Spinal cord (tissue), 10 donors: ENCODE results near the gene HADHB. TPM values are rescaled to one million over a fixed set of nuclear protein-coding genes. Genes with fewer than 3 reads are reported as not detected.

Experiments used
- DNase-seq, 6 donors: peaks; one replicate each; pipeline versions ENCODE4 v3.0.0 to v3.0.0-alpha.2; 2013 to 2015; ENCODE audit warnings: low spot score in 6 of 6, low read depth in 4 of 6
- H3K27ac ChIP-seq: one replicate; pipeline ENCODE4 v1.5.1; 2013; ENCODE audit warnings: low read depth, low read length, control low read depth
- H3K27me3 ChIP-seq: one replicate; pipeline ENCODE4 v1.6.1; 2013; ENCODE audit warnings: low read length; ENCODE audit not compliant: control insufficient read depth, insufficient read depth
- H3K36me3 ChIP-seq: one replicate; pipeline ENCODE4 v1.6.1; 2013; ENCODE audit warnings: low read length; ENCODE audit not compliant: control insufficient read depth, insufficient read depth
- H3K4me1 ChIP-seq: one replicate; pipeline ENCODE4 v1.6.1; 2013; ENCODE audit warnings: low read length; ENCODE audit not compliant: control insufficient read depth, insufficient read depth
- H3K4me3 ChIP-seq: one replicate; pipeline ENCODE4 v1.5.1; 2013; ENCODE audit warnings: low read depth, low read length, control low read depth
- H3K9me3 ChIP-seq: one replicate; pipeline ENCODE4 v1.6.1; 2013; ENCODE audit warnings: low read length; ENCODE audit not compliant: control insufficient read depth, insufficient read depth
- WGBS: methylation state at CpG from one replicate; pipeline ENCODE4 v1.1.5; 2013; ENCODE audit warnings: missing lambda C conversion rate; ENCODE audit not compliant: insufficient coverage; 5-methylcytosine and 5-hydroxymethylcytosine counted together
- polyA plus RNA-seq, 2 donors: library from polyadenylated mRNA; unstranded; fragments of 120-200 nt; gene quantifications; one replicate each; pipeline ENCODE4 v1.2.1, GENCODE V29; 2013; ENCODE audit not compliant: insufficient read length in 2 of 2
- total RNA-seq, 2 donors: library from RNA; depleted of rRNA in 1 of 2; stranded (reverse); fragments of 120-200 nt in 1 of 2; fragments of >200 nt in 1 of 2; gene quantifications; one replicate each; pipeline versions ENCODE4 v1.2.3 to v1.2.4, GENCODE V29; 2013 to 2014
- donor health status: healthy.

Gene HADHB
- total and polyA plus RNA-seq, 4 donors: 81.7 to 106 (median 89.7) TPM

DNA sequence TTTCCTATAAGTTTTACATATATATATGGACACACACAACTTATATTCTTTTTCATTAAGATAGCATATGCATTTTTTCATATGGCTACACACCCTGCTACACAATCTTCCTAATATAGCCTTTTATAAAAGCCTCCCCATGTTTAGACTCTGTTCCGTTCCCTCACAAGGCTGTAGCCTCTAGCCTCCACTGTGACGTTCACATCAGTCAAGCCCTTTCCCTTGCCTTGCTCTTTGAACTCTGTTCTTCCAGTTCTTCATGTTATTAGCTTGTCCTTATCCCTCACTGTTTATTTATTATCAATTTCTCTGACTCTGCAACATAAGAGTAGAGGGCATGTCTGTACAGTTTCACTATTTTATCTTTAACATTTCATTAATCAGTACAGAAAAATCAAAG, 38.9 kb downstream of the HADHB start:
- Histone ChIP-seq H3K4me3 (no peak overlapping the region), H3K36me3 (peaks cover 34% of the 10 kb centered on the region), H3K27me3 (no peaks in the 10 kb centered on the region), H3K4me1 (no peaks in the 10 kb centered on the region), H3K9me3 (no peaks in the 10 kb centered on the region), H3K27ac (no peak overlapping the region)
- DNase-seq: no peak
- 92% methylated on average over 2 of the region's 2 CpGs for WGBS

DNA sequence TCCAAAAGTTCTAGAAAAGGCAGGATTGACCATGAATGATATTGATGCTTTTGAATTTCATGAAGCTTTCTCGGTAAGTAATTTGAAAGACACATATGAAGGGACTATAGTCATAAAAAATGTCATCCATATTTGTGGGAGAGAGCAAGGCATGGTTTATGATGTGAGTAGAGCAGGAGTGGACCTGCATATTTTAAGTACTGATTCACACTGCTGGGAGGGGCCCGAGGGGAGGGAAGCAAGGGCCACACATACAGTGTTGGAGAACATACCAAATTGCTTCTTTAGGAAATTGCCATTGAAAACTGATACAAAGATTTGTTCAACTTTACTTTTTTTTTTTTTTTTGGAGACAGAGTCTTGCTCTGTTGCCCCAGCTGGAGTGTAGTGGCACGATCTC, 39.4 kb downstream of the HADHB start:
- no peaks in the 10 kb centered on the region for H3K9me3 ChIP-seq
- DNase-seq: no peak
- H3K27ac ChIP-seq: no peak overlapping the region
- H3K27me3 ChIP-seq: no peaks in the 10 kb centered on the region
- no peaks in the 10 kb centered on the region for H3K4me1 ChIP-seq
- peaks cover 34% of the 10 kb centered on the region for H3K36me3 ChIP-seq
- H3K4me3 ChIP-seq: no peak overlapping the region
- WGBS: 100% methylated on average over 1 of the region's 3 CpGs

DNA sequence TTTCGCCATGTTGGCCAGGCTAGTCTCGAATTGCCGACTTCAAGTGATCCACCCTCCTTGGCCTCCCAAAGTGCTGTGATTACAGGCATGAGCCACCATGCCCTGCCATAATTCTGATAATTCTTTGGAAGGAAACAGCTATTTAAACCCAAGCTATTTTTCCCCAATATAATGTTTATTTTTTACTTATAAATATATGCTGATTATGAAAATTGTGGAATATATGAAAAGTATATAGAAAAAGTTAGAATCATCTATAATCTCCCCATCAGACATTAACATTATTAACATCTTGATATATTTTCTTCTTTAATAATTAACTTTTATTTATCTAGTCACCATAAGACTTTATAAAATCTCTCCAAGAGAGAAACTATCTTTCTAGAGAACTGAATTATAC, 41.2 kb downstream of the HADHB start:
- H3K9me3 ChIP-seq: no peaks in the 10 kb centered on the region
- WGBS: 100% methylated on average over 1 of the region's 3 CpGs
- no peak overlapping the region for H3K4me3 ChIP-seq
- no peaks in the 10 kb centered on the region for H3K27me3 ChIP-seq
- no peaks in the 10 kb centered on the region for H3K4me1 ChIP-seq
- no peak for DNase-seq
- peaks cover 29% of the 10 kb centered on the region for H3K36me3 ChIP-seq
- H3K27ac ChIP-seq: no peak overlapping the region

DNA sequence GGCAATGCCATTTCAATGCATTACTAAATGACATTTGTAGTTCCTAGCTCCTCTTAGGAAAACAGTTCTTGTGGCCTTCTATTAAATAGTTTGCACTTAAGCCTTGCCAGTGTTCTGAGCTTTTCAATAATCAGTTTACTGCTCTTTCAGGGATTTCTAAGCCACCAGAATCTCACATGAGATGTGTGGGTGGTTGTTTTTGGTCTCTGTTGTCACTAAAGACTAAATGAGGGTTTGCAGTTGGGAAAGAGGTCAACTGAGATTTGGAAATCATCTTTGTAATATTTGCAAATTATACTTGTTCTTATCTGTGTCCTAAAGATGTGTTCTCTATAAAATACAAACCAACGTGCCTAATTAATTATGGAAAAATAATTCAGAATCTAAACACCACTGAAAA, 45.3 kb downstream of the HADHB start:
- H3K9me3 ChIP-seq: no peaks in the 10 kb centered on the region
- no peaks in the 10 kb centered on the region for H3K4me1 ChIP-seq
- no peak overlapping the region for H3K4me3 ChIP-seq
- H3K27ac ChIP-seq: no peak overlapping the region
- no peak for DNase-seq
- no peaks in the 10 kb centered on the region for H3K27me3 ChIP-seq
- H3K36me3 ChIP-seq: peaks cover 13% of the 10 kb centered on the region
- no CpG with 5 or more reads among the region's 1 CpG for WGBS

DNA sequence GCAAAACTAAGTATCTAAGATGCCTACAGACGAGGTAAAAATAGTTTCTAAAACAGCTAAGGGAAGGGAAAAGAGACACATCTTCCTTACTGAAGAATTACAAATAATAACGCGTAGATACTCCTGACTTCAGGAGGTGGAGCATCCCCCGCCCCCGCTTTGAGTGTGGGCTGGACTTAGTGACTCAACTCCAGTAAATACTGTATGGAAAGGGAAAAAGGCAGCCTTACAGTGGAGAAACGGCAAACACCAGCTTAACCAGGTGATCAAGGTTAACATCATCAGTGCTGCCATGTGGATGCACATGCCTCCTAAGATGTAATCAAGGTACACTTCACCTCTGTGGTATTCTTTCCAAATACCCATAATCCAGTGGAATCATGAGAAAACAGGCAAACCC, 47.9 kb downstream of the HADHB start:
- no CpG with 5 or more reads among the region's 6 CpGs for WGBS
- Histone ChIP-seq H3K4me1 (no peaks in the 10 kb centered on the region), H3K9me3 (no peaks in the 10 kb centered on the region), H3K27ac (no peak overlapping the region), H3K27me3 (no peaks in the 10 kb centered on the region), H3K4me3 (no peak overlapping the region), H3K36me3 (peaks cover 5% of the 10 kb centered on the region)
- DNase-seq: no peak

DNA sequence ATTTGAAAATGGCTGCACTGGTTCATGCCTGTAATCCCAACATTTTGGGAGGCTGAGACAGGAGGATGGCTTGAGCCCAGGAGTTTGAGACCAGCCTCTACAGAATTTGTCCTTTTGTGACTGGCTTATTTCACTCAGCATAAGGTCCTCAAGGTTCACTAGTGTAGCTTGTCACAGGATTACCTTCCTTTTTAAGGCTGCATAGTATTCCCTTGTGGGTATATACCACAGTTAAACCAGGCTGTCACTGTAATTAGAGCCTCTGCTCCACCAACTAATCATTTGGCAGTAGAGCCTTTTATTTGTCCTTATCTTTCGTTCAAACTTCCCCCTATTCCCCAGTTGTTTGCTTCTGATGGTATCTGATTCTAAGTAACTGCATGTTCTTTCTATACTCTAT, 50.8 kb downstream of the HADHB start:
- Histone ChIP-seq H3K36me3 (no peaks in the 10 kb centered on the region), H3K4me3 (no peak overlapping the region), H3K27ac (no peak overlapping the region), H3K4me1 (peaks cover 14% of the 10 kb centered on the region), H3K9me3 (no peaks in the 10 kb centered on the region), H3K27me3 (peaks cover 3% of the 10 kb centered on the region)
- no CpG with 5 or more reads among the region's 1 CpG for WGBS
- DNase-seq: no peak

DNA sequence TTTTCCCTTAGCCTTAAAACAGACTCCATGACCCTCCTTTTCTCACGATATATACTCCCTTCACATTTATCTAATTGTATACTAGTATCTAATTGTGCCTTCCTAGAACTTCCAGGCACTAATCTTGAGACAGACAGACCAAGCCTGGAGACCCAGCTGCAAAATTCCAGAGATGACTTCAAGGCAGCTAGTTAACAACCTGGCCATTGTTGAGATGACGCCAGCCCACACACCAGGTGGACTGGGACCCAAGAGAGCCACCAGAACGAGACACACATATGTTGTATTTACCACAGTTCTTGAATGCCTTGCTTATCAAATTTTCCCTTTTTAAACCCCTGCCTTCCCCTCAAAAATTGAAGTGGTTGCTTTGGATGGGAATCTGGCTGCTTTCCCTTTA, 52.3 kb downstream of the HADHB start:
- Histone ChIP-seq H3K9me3 (no peaks in the 10 kb centered on the region), H3K4me1 (peaks cover 16% of the 10 kb centered on the region), H3K27me3 (peaks cover 3% of the 10 kb centered on the region), H3K4me3 (no peak overlapping the region), H3K36me3 (no peaks in the 10 kb centered on the region), H3K27ac (no peak overlapping the region)
- WGBS: 80% methylated on average over 2 of the region's 3 CpGs
- DNase-seq: no peak

DNA sequence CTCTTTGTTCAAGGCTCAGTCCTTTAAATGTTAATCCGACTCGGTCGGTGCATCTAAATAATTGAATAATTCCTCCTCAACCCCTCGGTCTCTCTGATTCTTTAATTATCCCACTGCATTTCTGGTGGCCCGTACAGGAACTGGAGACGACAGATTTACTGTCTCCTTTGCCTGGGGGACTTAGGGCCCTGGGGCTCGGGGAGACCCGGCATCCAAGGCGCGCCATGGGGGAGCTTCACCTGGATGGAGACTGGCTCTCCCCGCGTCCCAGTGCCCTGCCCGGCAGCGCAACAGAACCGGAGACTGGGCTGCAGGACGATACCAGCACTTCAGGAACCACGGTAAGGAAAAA, 53.5 kb downstream of the HADHB start:
- peak overlapping the region; percentile 86 for H3K27ac ChIP-seq
- H3K9me3 ChIP-seq: no peaks in the 10 kb centered on the region
- peaks cover 16% of the 10 kb centered on the region for H3K4me1 ChIP-seq
- peak in 2 of 6 donors; percentile 6 to 9 for DNase-seq
- H3K27me3 ChIP-seq: peaks cover 3% of the 10 kb centered on the region
- H3K4me3 ChIP-seq: peak overlapping the region; percentile 69
- H3K36me3 ChIP-seq: no peaks in the 10 kb centered on the region
- WGBS: 18% methylated on average over 17 of the region's 17 CpGs

DNA sequence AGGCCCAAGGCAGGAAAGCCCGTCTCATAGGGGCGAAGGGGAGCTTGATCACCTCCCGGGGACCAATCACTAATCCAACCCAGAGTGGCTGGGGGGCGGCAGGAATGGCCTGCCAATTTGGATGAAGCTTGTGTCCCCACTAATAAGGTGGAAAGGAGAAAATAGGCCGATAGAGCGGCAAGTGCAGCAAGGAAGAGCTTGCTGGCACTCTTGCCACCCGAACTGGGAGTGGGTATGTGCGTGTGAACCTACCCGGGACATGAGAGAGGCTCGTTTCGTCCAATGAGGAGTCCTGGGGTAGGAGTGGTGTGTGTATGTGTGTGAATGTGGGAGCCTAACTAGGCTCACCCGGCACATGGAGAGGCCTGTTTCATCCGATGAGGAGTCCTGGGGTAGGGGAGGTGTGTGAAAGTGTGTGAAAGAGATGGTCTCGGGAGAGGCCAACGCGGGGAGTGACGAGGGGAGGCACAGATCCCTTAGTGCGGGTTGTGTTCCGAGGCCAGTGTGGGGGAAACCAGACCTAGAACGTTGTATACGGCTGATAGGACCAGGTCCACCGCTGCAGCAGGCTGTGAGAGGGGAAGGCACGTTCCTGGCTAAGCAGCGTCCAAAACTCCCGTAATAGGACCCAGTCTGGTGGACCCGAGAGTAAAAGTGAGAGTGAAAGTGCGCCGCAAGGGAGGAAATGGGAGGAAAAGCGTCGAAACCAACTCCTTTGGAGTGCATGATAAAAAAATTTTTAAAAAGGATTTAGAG, 54.1 kb downstream of the HADHB start:
- Histone ChIP-seq H3K27ac (peak overlapping the region; percentile 86), H3K27me3 (peaks cover 3% of the 10 kb centered on the region), H3K4me1 (peaks cover 16% of the 10 kb centered on the region), H3K4me3 (peak overlapping the region; percentile 69), H3K36me3 (no peaks in the 10 kb centered on the region), H3K9me3 (no peaks in the 10 kb centered on the region)
- 10% methylated on average over 30 of the region's 30 CpGs for WGBS
- peak in 5 of 6 donors; percentile 9 to 46 (median 40) for DNase-seq

DNA sequence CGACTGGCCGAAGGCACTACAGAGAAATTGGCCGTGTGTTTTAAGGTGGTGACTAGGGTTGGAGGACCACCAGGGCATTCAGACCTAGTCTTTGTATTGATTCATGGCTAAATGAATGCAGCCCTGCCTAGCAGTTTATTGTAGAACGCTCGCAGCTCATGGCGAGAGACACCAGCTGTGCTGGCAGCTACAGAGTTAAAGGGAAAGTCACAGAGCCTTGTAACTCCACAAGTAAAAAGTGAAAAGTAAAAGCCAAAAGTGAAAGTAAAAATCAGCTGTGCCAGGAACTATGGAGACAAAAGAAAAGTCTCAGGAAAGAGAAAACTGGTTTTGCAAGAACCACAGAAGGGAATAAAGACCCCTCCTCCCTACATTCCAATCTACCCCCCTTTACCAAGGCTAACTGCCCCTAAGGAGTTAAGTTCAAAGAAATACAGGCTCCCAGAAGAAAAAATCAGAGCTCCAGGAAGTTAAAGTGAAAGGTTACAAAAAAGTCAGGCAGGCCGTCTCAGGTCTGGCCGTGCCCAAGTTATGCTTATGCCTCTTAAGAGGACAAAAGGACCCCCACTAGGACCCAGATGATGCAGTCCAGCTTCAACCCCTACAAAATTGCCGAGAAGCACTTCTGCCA, 54.8 kb downstream of the HADHB start:
- H3K27ac ChIP-seq: peak overlapping the region; percentile 86

More for the DNA sequence above, 54.8 kb downstream of the HADHB start:
- Histone ChIP-seq H3K36me3 (no peaks in the 10 kb centered on the region), H3K9me3 (no peaks in the 10 kb centered on the region), H3K27me3 (peaks cover 3% of the 10 kb centered on the region), H3K4me3 (peak overlapping the region; percentile 69), H3K4me1 (peaks cover 16% of the 10 kb centered on the region)
- WGBS: 1% methylated on average over 8 of the region's 9 CpGs
- DNase-seq: peak in 5 of 6 donors; percentile 15 to 66 (median 38)
